ENCODE measurements around the gene CLDN22.

- TF ChIP-seq CTCF (conservative IDR thresholded peaks at IDR 0.05) (no peak), ZFX (IDR thresholded peaks at IDR 0.05) (no peak)
These were observed 22.4 kb downstream of the CLDN22 start for GRCh38 chr4:183297675-183298074.

Measured in C4-2B (cell line).